ENCODE results near the gene RNF5. TPM values are rescaled to one million over a fixed set of nuclear protein-coding genes. Genes with fewer than 3 reads are reported as not detected.

The RNF5 gene
- total RNA-seq, 1 donor from 2014 or later = 62.6 TPM

GRCh38 chr6:32147401-32148132, 30.6 kb upstream of the RNF5 start:
- DNase-seq = no peak
- Mint-ChIP-seq H3K4me1 (peaks cover 22% of the 10 kb centered on the region), H3K27me3 (peaks cover 61% of the 10 kb centered on the region), H3K27ac (no peak overlapping the region), H3K36me3 (ENCODE audit: low read depth) (no peaks in the 10 kb centered on the region), H3K9me3 (no peaks in the 10 kb centered on the region), H3K4me3 (no peak overlapping the region)
- intact Hi-C loops (cut with micrococcal nuclease) = no loop called here

- peaks cover 69% of the 10 kb centered on the region for H3K27me3 Mint-ChIP-seq
- no peaks in the 10 kb centered on the region for H3K36me3 Mint-ChIP-seq (ENCODE audit: low read depth)
- H3K27ac Mint-ChIP-seq = peak overlapping the region; percentile 55
- peak; percentile 93 for DNase-seq
- peak overlapping the region; percentile 86 for H3K4me3 Mint-ChIP-seq
- peaks cover 29% of the 10 kb centered on the region for H3K4me1 Mint-ChIP-seq
- intact Hi-C loops (cut with micrococcal nuclease) = no loop called here
- no peaks in the 10 kb centered on the region for H3K9me3 Mint-ChIP-seq
Measured at GRCh38 chr6:32148289-32149091, 29.7 kb upstream of the RNF5 start.

- H3K27ac Mint-ChIP-seq = peak overlapping the region; percentile 55
- H3K36me3 Mint-ChIP-seq (ENCODE audit: low read depth) = no peaks in the 10 kb centered on the region
- peak overlapping the region; percentile 86 for H3K4me3 Mint-ChIP-seq
- intact Hi-C loops (cut with micrococcal nuclease) = no loop called here
- H3K9me3 Mint-ChIP-seq = no peaks in the 10 kb centered on the region
- no peak for DNase-seq
- H3K4me1 Mint-ChIP-seq = peaks cover 29% of the 10 kb centered on the region
- H3K27me3 Mint-ChIP-seq = peaks cover 69% of the 10 kb centered on the region
Measured at GRCh38 chr6:32149092-32149755, 29.0 kb upstream of the RNF5 start.

- H3K4me3 Mint-ChIP-seq = peak overlapping the region; percentile 13
- peaks cover 35% of the 10 kb centered on the region for H3K4me1 Mint-ChIP-seq
- no peaks in the 10 kb centered on the region for H3K36me3 Mint-ChIP-seq (ENCODE audit: low read depth)
- no peak overlapping the region for H3K27ac Mint-ChIP-seq
- intact Hi-C loops (cut with micrococcal nuclease) = loop anchor here (10.0 kb wide), 1 partner anchor 105 kb away; no protein-coding TSS in a partner anchor
- H3K9me3 Mint-ChIP-seq = no peaks in the 10 kb centered on the region
- DNase-seq = no peak
- H3K27me3 Mint-ChIP-seq = peaks cover 66% of the 10 kb centered on the region
Measured at GRCh38 chr6:32149932-32150870, 28.0 kb upstream of the RNF5 start.

- DNase-seq = no peak
Measured at GRCh38 chr6:32151181-32151862, 26.9 kb upstream of the RNF5 start.

GRCh38 chr6:32151863-32152768, 26.1 kb upstream of the RNF5 start, which contains the start of gene PRRT1:
PRRT1 (minus strand) TSS chr6:32151939; CDS start chr6:32151827, 112 bp downstream.
- H3K27me3 Mint-ChIP-seq = peaks cover 51% of the 10 kb centered on the region

More at GRCh38 chr6:32151181-32151862, 26.9 kb upstream of the RNF5 start:
- Mint-ChIP-seq H3K27me3 (peaks cover 59% of the 10 kb centered on the region), H3K9me3 (no peaks in the 10 kb centered on the region), H3K36me3 (ENCODE audit: low read depth) (no peaks in the 10 kb centered on the region), H3K4me3 (peak overlapping the region; percentile 41), H3K27ac (no peak overlapping the region), H3K4me1 (peaks cover 39% of the 10 kb centered on the region)
- intact Hi-C loops (cut with micrococcal nuclease) = loop anchor here (10.0 kb wide), 1 partner anchor 107 kb away; no protein-coding TSS in a partner anchor

GRCh38 chr6:32152769-32153563, 25.2 kb upstream of the RNF5 start:
- DNase-seq = no peak
- peaks cover 42% of the 10 kb centered on the region for H3K27me3 Mint-ChIP-seq
- peak overlapping the region; percentile 35 for H3K27ac Mint-ChIP-seq
- intact Hi-C loops (cut with micrococcal nuclease) = loop anchor here (10.0 kb wide), 1 partner anchor 108 kb away; no protein-coding TSS in a partner anchor
- H3K4me1 Mint-ChIP-seq = peaks cover 38% of the 10 kb centered on the region
- H3K9me3 Mint-ChIP-seq = no peaks in the 10 kb centered on the region
- H3K4me3 Mint-ChIP-seq = peak overlapping the region; percentile 66
- peaks cover 7% of the 10 kb centered on the region for H3K36me3 Mint-ChIP-seq (ENCODE audit: low read depth)

More at GRCh38 chr6:32151863-32152768, 26.1 kb upstream of the RNF5 start, which contains the start of gene PRRT1:
- intact Hi-C loops (cut with micrococcal nuclease) = loop anchor here (10.0 kb wide), 1 partner anchor 107 kb away; no protein-coding TSS in a partner anchor
- Mint-ChIP-seq H3K4me1 (peaks cover 39% of the 10 kb centered on the region), H3K9me3 (no peaks in the 10 kb centered on the region), H3K36me3 (ENCODE audit: low read depth) (no peaks in the 10 kb centered on the region), H3K27ac (no peak within 1 kb of the TSS), H3K4me3 (peak within 1 kb of the TSS; percentile 66)
- no peak for DNase-seq

- H3K4me1 Mint-ChIP-seq = peaks cover 31% of the 10 kb centered on the region
Measured at GRCh38 chr6:32153564-32154513, 24.4 kb upstream of the RNF5 start, which contains the start of gene PPT2. PPT2 (plus strand) TSS chr6:32154141; CDS start chr6:32154595, 454 bp downstream.

GRCh38 chr6:32154514-32155161, 23.6 kb upstream of the RNF5 start:
- no peaks in the 10 kb centered on the region for H3K9me3 Mint-ChIP-seq

More at GRCh38 chr6:32153564-32154513, 24.4 kb upstream of the RNF5 start, which contains the start of gene PPT2:
- Mint-ChIP-seq H3K27ac (peak within 1 kb of the TSS; percentile 72), H3K9me3 (no peaks in the 10 kb centered on the region), H3K4me3 (peak within 1 kb of the TSS; percentile 84), H3K36me3 (ENCODE audit: low read depth) (peaks cover 8% of the 10 kb centered on the region), H3K27me3 (peaks cover 34% of the 10 kb centered on the region)
- intact Hi-C loops (cut with micrococcal nuclease) = loop anchor here (1.0 to 10.0 kb wide), 6 partner anchors 22 to 109 kb away; partner anchors contain the start of genes AGPAT1 and ATF6B
- peak; percentile 89 for DNase-seq

More at GRCh38 chr6:32154514-32155161, 23.6 kb upstream of the RNF5 start:
- H3K27ac Mint-ChIP-seq = peak overlapping the region; percentile 72
- H3K36me3 Mint-ChIP-seq (ENCODE audit: low read depth) = peaks cover 8% of the 10 kb centered on the region
- H3K27me3 Mint-ChIP-seq = peaks cover 29% of the 10 kb centered on the region
- H3K4me1 Mint-ChIP-seq = peaks cover 27% of the 10 kb centered on the region
- intact Hi-C loops (cut with micrococcal nuclease) = loop anchor here (1.0 to 10.0 kb wide), 6 partner anchors 22 to 110 kb away; partner anchors contain the start of genes AGPAT1 and ATF6B
- peak overlapping the region; percentile 84 for H3K4me3 Mint-ChIP-seq
- DNase-seq = peak; percentile 90
